GM12875 (cell line): ENCODE measurements around the gene STAT5B.

Experiments used
- H3K4me3 ChIP-seq: one replicate; pipeline ENCODE4 v1.5.1; 2011; ENCODE audit warnings: low read depth, low read length, control low read depth
- TF ChIP-seq, protein P1 (sequence below): IDR thresholded peaks from 2 replicates; pipeline ENCODE4 v1.5.1; 2011; ENCODE audit warnings: low read depth, mild to moderate bottlenecking, control low read depth, inconsistent platforms, low read length, moderate library complexity, borderline replicate concordance; ENCODE audit not compliant: insufficient read depth

Gene STAT5B

DNA sequence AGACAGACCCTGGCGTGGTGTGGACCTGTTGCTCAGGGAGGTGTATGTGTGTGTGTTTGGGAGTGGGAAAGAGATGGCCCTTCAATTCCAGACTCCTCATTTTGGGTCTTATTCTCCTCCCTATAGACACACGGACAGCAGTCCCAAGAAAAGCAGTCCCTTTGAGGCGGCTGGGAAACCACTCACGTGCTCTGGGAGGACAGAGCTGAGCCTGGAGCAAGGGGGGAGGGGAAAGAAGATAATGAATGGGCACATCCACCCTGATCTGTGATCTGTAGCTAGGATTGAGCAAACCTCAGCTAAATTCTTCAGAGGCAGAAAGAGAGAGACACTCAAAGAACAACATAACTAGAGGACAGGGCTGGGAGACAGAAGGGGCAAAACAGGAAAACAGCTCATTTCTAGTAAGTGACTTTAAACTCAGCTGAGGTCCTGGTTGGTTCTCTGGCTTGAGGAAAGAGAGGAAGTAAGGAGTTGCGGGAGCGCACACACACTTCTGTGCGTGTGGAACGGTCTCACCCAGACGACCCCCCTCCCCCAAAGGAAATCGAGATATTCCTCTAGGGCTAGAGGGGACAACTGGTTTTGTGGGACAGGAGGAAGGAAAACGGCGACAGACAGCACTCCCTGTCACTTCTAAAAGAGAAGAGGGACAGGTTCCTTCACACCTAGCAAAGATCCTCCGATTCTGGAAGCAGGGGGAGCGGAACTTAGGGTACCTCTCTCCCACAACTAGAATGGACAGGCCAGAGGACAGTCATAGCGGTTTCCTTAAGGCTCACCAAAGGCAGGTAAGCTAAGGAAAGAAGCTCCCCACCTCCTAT lies 122.1 kb downstream of the STAT5B start:
- H3K4me3 ChIP-seq = peak overlapping the region; percentile 69
- TF ChIP-seq, protein P1, sequence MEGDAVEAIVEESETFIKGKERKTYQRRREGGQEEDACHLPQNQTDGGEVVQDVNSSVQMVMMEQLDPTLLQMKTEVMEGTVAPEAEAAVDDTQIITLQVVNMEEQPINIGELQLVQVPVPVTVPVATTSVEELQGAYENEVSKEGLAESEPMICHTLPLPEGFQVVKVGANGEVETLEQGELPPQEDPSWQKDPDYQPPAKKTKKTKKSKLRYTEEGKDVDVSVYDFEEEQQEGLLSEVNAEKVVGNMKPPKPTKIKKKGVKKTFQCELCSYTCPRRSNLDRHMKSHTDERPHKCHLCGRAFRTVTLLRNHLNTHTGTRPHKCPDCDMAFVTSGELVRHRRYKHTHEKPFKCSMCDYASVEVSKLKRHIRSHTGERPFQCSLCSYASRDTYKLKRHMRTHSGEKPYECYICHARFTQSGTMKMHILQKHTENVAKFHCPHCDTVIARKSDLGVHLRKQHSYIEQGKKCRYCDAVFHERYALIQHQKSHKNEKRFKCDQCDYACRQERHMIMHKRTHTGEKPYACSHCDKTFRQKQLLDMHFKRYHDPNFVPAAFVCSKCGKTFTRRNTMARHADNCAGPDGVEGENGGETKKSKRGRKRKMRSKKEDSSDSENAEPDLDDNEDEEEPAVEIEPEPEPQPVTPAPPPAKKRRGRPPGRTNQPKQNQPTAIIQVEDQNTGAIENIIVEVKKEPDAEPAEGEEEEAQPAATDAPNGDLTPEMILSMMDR = no peak
